GM21528 (cell line): ENCODE data around the gene C13orf46.
"Not testable (repeated sequence)": the region's sequence is repeated elsewhere in the genome, so short reads cannot be mapped to it uniquely, and the experiment has no call there.

Experiments used
- ATAC-seq: cut with Tn5 transposase; IDR thresholded peaks from one replicate; pipeline ENCODE4 v1.9.1; 2021; ENCODE audit warnings: mild to moderate bottlenecking, moderate library complexity; ENCODE audit not compliant: unreplicated experiment, low FRiP score

C13orf46 gene

DNA sequence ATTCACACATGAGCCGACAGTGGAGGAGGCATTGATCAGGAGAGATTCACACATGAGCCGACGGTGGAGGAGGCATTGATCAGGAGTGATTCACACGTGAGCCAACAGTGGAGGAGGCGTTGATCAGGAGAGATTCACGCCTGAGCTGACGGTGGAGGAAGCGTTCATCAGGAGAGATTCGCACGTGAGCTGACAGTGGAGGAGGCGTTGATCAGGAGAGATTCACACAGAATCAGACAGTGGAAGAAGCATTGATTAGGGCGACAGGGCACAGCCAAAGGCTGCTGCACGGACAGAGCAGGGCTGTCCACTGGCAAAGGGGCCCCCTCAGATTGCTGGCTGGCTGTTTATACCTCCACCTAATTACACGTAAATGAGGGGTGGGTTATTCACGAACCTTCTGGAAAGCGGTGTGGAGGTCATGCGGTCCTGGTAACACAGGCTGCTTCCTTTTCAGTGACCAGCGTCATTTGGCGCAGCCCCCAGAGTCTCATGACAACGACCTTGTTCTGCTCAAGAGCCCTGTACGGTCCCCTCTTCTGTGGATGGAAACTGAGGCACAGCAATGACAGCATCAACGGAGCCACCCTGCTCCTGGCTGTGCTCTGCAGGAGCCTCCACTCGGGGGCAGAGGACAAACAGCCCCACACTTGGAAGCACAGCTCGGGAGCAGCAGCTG, 59.4 kb downstream of the C13orf46 start:
- no peak for ATAC-seq

DNA sequence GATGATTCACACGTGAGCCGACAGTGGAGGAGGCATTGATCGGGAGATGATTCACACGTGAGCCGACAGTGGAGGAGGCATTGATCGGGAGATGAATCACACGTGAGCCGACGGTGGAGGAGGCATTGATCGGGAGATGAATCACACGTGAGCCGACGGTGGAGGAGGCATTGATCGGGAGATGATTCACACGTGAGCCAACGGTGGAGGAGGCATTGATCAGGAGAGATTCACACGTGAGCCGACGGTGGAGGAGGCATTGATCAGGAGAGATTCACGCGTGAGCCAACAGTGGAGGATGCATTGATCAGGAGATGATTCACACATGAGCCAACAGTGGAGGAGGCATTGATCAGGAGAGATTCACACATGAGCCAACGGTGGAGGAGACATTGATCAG, 60.0 kb downstream of the C13orf46 start:
- ATAC-seq = not testable (repeated sequence)

DNA sequence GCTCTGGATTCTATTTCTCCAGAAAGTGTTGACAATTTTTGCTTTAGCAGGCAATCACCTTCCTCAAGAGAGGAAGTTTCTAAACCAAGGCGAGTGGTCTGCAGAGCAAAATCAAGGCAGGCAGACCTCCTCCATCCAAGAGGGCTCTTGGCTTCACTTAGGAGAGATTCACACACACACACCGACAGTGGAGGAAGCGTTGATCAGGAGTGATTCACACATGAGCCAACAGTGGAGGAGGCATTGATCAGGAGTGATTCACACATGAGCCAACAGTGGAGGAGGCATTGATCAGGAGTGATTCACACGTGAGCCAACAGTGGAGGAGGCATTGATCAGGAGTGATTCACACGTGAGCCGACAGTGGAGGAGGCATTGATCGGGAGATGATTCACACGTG, 60.5 kb downstream of the C13orf46 start:
- not testable (repeated sequence) for ATAC-seq

DNA sequence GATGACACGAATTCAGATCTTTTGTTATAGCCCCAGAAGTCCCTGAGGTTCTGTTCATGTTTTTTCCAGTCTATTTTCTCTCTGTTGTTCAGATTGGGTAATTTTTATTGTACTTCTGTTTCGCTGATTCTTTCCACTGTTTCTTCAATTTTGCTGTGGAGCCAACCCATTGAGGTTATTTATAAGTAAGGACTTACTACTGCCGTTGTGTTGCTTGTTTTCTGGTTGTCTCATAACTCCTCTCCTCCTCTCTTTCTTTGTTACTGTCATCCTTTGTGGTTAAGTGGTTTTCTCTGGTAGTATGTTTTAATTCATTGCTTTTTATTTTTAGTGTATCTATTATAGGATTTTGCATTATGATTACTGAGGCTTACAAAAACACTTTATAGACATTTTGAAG, 61.3 kb downstream of the C13orf46 start:
- ATAC-seq = no peak

DNA sequence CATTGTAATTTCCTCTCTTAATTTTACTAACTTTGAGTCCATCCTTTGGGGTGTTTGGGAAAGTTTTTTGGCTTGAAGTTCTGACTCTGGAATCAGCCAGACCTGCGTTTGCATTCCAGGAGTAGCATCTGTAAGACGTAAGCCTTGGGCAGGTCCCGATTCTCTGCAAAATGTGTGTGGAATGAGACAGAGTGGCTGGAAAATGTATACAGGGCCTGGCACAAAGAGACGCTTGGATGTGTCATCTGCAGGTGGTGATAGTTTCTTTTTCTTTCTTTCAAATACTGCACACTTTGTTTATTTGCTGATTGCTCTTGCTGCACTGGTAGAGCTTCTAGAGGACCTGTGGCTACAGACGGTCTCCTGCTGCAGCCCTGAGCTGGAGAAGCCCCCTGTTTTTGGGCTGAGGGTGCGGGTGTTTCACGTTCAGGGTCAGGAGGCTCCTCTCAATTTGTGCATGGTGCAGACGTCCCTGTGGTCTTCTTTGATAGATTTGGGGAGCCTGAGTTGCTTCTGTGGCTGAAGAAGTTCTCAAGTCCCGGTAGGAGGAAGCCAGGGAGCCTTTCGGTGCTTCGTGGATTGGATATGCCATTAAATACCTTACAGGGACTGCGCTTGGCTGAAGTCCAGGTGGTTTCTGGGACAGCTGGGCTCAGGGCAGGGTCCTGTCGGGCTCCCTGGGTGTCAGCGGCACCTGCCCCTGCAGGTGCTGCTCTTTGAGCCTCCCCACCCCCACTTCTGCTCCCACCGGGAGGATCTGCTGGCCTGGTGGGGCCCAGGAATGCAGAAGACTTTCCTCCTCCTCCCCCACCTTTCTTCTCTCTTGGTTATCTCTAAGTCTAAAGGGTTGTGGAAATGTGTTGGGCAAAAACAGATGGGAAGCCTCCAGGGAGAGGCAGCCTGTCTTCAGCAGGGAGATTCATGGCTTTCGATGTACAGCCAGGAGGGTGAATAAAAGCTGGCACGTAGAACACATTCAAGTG, 66.0 kb downstream of the C13orf46 start:
- ATAC-seq = no peak

DNA sequence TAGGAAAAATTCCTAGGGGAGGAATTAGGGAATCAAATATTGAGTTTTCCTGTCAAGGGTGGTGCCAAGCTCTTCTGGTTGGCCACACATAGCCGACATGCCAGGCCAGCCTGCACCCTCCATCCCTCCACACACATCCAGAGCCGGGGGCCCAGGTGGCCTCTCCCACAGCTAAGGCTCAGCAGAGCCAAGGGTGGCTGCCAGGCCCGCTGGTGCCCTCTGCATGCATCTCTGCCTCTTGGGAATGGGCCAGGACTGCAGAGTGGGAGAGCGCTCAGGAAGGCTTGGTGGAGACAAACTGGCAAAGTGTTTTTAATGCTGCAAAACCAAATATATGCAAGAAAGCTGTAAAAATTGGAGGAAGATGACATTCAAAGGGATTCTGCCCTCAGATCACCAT, 67.3 kb downstream of the C13orf46 start:
- ATAC-seq = no peak

DNA sequence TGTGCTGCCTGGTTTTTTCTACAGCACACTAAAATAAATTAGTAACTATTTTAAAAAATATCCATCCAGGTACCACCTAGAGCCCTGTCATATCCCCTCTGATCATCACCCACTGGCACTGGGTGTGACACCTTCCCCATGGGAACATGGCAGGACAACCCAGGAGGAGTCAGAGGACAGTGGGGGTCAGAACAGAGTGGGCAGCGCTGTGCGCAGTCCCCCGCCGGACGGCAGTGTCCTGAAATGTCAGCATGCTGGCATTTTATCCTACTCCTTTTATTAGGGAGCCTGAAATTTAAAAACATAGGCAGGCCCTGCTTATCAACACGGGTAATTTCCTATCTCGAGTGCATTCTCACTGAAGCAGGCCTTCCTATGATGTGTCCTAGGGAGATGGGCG, 67.9 kb downstream of the C13orf46 start:
- ATAC-seq = no peak

DNA sequence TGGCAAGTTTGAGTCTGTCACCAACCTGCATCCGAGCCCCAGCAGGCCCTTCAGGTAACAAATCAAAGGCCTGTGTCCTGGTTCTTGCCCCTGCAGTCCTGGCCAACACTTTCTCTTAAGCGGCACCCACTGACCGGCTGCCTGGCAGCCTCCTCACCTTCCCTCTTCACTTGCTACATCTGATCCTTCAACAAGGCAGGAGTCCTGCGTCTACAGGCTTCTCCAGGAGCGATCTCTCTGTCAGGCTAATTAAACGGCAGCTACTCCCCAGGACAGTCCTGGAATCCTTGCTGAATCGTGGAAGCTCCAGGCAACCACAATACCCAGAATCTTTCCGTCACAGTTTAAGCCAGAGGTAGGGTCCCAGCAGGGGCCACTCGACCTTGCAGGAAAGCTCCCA, 68.9 kb downstream of the C13orf46 start:
- no peak for ATAC-seq

DNA sequence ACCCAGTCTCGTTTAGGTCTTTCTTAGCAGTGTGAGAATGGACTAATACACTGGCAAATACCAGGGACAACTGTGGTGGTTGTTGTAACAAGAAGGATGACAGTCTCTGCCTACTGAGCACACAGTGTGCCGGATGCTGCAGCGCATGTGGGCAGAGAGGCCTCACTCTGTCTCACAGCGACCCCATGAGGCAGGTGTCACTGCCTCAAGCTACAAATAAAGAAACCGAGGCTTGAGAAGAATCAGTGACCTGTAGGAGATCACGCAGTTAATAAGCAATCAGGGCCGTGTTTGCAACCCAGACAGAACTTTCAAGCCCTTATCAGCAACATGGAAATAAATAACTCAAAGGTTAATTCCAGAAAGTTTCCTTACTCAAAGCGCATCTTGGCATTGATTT, 69.5 kb downstream of the C13orf46 start:
- no peak for ATAC-seq

DNA sequence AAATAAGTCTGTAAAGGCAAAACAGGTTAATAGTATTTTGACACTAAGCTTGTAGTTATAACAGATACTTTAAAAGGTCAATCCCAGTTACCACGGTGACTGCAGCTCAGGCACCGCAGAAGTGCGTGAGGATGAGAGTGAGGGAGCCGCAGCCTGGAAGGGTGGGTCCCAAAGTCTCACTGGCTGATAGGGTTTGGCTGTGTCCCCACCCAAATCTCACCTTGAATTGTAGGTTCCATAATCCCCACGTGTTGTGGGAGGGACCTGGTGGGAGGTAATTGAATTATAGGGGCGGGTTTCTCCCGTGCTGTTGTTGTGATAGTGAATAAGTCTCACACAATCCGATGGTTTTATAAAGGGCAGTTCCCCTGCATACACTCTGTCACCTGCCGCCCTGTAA, 70.0 kb downstream of the C13orf46 start:
- ATAC-seq = no peak
